GM18508 (cell line): ENCODE data around the gene OR52W1.
"Not testable (repeated sequence)": the region's sequence is repeated elsewhere in the genome, so short reads cannot be mapped to it uniquely, and the experiment has no call there.

Experiments used
- ATAC-seq: cut with Tn5 transposase; IDR thresholded peaks from one replicate; pipeline ENCODE4 v1.9.1; 2021; ENCODE audit warnings: moderate number of reproducible peaks; ENCODE audit not compliant: insufficient read depth, unreplicated experiment

The OR52W1 gene

DNA sequence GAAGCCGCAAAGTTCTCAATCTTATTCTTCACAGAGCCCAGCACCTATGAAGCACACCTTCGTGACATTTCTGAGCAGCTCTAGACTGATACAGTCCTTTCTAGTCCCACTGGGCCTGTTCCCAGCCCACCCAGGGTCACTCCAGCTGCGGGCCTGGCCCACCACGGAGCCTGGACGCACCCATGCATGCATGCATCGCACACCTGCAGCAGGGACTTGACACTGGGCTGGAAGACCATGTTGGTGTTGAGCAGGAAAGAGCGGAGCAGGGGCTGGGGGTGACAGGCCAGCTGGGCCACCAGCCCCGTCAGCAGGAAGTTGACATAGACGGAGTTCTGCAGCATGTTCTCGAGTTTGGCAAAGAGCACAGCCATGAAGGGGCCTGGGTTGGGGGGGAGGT, 15.5 kb downstream of the OR52W1 start:
- ATAC-seq = no peak

DNA sequence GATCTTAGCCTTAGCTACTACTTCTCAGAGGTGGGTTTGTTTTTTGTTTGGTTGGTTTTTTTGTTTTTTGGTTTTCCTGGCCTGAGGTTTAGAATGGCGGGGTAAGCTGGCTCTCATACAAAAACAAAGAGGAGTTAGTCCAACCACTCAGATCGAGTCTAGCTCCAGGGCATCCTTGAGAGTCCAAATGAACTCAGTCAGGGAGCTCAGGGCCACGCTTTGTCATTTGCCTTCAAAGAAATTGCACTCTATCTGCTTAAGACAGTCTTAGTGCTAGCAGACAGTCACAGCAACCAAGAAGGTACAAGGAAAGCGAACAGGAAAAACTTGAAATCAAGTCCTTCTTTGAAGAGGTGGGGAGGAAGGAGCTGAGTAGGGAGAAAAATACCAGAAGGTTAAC, 17.5 kb downstream of the OR52W1 start:
- ATAC-seq = no peak

DNA sequence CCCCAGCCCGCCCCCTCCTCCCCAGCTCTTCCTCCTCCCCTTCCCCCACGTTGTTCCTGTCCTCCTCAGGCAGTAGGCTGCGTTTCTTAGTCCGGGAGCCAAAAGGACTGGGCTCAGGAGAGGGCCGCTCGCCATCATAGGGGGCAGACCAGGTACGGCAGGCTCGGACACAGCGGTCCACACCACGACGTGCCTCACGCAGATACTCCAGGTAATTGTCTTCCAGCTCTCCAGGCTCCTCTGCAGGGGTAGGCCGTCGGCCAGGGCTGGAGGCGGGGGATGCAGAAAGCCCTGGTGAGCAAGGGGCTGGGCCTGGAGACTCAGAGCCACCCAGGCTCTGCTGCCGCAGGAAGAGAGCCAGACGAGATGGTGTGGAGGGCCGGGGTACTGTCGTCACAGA, 18.7 kb downstream of the OR52W1 start:
- no peak for ATAC-seq

GRCh38 chr11:6219359-6219758, 20.3 kb downstream of the OR52W1 start:
- no peak for ATAC-seq

- ATAC-seq = no peak
These were observed 24.8 kb downstream of the OR52W1 start for GRCh38 chr11:6223854-6224253.

DNA sequence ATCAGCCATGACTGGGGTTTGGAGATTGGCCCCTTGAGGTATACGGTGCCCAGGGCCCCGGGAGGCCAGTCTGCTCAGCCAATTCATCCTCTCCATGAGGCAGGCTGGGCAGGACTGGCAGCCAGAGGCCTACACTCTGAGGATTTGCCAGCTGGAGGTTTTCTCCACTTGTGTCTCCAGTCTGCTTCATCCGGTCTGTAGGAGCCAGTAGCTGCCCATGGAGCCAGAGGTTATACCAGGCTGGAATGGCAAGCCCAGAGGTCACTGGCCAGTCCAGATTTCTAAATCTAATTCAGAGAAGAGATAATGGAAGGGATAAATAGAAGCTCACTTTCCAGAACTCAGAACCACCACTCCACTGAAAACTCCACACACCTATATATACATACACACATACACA, 25.4 kb downstream of the OR52W1 start:
- no peak for ATAC-seq

DNA sequence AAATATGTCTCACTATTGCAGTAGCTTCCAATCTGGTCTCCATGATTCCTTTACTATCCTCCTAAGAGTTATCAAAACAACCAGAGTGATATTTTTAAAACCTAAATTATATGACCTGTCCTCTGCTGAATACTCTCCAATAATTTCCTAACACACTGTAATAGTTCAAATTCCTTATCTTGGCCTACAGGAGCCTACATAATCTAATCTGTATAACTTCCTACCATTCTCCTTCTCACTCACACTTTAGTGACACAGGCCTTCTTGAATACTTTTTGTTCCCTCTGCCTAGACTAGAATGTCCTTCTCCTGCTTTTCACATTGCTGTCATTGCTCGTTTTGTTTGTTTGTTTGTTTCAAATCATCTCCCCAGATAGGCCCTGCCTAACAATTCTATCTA, 26.0 kb downstream of the OR52W1 start:
- ATAC-seq = no peak

GRCh38 chr11:6225896-6226295, 26.9 kb downstream of the OR52W1 start:
- ATAC-seq = no peak

DNA sequence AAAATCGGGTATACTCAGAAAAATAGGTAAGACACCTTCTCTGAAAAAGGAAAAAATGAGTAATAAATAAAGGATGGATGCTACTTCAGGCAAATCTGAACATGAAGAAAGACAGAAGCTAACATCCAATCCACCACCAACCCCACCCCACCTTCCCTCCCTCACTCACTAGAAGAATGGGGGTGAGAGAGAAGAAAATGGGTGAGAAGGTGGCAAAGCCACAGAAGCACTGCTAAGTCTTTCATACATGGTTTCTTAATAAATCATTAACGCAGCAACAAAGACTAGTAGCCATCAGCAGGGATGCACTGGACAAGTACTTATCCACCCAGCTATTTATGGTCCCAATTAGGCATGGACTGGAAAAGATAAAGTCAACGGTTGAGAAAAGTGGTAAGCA, 29.5 kb downstream of the OR52W1 start:
- ATAC-seq = no peak

DNA sequence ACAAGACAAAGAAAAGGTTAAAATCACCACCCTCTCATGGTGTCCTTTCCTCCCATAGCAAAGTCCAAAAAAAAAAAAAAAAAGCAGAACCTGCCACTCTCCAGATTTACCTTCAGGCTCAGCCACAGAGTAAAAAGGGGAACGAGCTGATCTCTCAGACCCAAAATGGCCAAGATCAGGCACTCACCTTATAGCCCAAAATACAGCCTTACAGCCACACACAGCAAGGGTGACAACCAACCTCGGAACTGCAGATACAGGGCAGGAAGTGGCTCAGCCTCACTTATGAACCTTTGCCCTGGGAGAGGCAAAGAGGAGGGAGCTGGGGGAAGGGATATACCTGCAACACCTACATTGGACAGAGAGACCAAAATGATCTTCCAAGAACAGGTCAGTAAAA, 30.9 kb downstream of the OR52W1 start:
- no peak for ATAC-seq

DNA sequence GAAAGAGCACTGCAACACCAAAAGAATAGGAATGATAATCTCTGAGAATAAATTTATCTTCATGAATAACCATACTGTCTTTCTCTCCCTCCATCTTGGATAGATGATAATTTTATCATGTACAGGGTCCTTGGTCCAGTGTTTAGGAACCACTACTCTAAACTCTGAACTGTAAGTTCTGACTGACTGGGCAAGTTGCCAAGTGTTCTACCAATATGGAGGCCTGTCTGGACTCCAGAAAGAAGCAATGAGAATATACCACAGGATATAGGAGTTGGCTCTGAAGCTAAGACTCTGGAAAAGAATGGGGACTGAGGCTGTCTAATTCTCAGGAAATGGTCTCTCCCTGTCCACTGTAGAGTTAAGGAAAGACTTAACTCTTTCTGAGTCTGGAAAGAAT, 33.9 kb downstream of the OR52W1 start:
- no peak for ATAC-seq

GRCh38 chr11:6233984-6234386, 35.0 kb downstream of the OR52W1 start:
- no peak for ATAC-seq

DNA sequence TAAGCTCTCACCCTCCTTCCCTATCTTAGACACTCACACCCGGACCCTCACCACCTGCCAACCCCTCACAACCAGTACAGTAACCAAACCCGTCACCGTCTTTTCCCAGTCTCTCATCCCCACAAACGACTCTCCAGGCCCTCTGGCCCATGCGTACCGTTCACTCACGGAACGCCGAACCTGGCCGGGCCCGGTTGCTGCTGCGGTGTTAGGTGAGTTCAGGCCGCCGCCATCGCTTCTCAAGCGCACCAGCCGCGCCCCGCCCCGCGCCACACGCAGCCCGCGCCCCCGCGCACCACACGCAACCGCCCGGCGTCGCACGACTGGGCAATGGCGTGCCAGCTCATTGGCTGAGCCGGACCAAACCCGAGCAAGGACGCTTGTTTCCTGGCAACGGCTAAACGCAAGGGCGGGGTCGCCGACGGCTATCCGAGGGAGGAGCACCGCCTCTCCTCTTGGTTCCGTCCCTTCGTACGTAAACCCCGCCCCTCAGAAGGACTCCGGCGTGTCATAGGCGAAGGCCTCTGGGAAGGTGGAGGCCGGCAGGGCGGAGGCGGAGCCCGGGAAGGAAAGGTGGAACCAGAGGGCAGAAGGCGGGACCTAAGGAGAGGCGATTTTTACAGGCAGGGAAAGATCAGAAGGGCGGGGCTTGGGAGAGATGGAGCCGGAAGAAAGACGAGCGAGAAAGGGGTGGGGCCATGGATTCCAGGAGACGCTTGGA, 35.5 kb downstream of the OR52W1 start, which contains the start of gene FHIP1B:
FHIP1B (minus strand) TSS at position 250 of the 721 bp plus-strand sequence. CDS start 10,120 bp downstream, outside the sequence.
- ATAC-seq = peak; percentile 93

GRCh38 chr11:6237266-6237665, 38.2 kb downstream of the OR52W1 start:
- no peak for ATAC-seq

DNA sequence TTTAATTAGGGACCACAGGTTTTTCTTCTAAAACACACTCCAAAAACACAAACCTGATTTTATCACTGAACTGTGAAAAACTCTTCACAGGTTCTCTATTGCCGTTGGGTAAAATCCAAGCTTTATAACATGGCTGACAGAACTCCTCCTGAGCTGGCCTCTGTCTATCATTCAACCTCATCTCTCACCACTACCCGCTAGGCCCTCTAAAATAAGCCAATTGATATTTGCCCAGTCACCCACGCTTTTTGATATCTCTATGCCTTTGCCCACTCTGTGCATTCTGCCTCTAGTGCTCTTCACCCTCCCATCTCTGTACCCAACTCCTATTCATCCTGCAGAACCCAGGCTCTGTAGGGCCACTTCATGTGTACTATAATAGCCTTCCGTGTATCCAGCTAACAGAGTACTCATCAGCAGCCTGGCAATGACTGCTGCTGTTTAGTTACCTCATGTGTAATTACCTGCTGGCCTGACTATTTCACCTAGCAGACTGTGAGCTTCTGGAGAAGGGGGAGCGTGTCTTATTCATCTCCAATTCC, 38.8 kb downstream of the OR52W1 start:
- ATAC-seq = no peak

DNA sequence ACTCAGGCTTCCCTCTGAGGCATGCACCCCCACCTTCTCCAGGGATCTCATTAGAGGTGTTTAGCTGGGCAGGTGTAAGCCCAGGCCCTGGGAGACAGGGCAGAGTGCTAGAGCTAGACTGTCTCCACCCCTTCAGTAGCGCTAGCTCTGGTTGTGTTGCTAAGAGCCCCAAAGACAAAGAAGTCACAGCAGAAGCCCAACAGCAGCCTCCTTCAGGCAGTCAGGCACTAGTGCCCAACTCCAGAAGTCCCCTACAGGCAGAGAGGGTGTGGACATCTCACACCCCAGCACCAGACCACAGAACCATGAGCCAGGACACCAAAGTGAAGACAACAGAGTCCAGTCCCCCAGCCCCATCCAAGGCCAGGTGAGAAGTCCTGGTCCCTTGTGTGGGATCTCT, 39.9 kb downstream of the OR52W1 start, which contains the start of gene CNGA4:
CNGA4 (plus strand) TSS at position 188 of the 400 bp plus-strand sequence; CDS start at position 306, 118 bp downstream.
- ATAC-seq = no peak

DNA sequence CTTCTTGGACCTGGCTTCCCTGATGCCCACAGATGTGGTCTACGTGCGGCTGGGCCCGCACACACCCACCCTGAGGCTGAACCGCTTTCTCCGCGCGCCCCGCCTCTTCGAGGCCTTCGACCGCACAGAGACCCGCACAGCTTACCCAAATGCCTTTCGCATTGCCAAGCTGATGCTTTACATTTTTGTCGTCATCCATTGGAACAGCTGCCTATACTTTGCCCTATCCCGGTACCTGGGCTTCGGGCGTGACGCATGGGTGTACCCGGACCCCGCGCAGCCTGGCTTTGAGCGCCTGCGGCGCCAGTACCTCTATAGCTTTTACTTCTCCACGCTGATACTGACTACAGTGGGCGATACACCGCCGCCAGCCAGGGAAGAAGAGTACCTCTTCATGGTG, 41.1 kb downstream of the OR52W1 start:
- ATAC-seq = no peak

DNA sequence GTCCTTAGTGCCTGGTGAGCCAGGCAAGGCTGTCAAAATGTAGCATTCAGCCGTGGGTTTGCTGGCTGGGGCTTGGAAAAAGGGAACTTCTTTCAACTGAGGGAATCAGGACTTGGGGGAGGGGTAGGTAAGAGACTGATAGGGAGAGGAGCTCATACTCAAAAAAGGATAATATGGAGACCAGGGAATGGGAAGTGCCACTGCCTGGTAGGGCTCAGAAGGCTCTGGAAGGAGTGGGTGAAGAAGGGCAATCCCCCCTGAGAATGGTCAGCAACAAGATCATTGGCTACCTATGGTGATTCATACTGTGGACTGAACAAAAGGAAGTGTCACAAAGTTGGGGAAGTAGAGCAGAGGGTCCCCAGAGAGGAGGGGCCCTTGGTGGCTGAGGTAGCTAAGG, 41.8 kb downstream of the OR52W1 start:
- no peak for ATAC-seq

DNA sequence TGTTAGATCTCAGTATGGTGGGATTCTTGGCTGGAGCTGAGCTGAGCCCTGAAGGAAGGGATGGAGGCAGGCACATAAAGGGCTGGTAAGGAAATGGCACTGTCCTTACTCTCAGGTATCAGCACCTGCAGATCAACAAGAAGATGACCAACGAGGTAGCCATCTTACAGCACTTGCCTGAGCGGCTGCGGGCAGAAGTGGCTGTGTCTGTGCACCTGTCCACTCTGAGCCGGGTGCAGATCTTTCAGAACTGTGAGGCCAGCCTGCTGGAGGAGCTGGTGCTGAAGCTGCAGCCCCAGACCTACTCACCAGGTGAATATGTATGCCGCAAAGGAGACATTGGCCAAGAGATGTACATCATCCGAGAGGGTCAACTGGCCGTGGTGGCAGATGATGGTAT, 42.3 kb downstream of the OR52W1 start:
- ATAC-seq = no peak

GRCh38 chr11:6245536-6245935, 46.5 kb downstream of the OR52W1 start:
- no peak for ATAC-seq

GRCh38 chr11:6248248-6248647, 49.2 kb downstream of the OR52W1 start:
- ATAC-seq = no peak

DNA sequence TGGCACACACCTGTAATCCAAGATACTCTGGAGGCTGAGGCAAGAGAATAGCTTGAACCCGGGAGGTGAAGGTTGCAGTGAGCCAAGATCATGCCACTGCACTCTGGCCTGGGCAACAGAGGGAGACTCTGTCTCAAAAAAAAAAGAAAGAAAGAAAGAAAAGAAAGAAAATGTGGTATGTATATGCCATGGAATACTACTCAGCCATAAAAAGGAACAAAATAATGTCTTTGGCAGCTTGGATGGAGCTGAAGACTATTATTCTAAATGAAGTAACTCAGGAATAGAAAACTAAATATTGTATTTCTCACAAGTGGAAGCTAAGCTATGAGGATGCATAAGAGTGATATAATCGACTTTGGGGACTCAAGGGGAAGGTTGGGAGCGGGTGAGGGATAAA, 49.9 kb downstream of the OR52W1 start:
- not testable (repeated sequence) for ATAC-seq
